ENCODE measurements around the gene MMP24OS. TPM values are rescaled to one million over a fixed set of nuclear protein-coding genes. Genes with fewer than 3 reads are reported as not detected.

The MMP24OS gene
- total and polyA plus RNA-seq, 2 donors (not counting 1 experiment from before 2014, with no cell fraction given) = 36.3 to 57.0 TPM

- ChIA-PET CTCF (no interaction called here), POLR2A (no interaction called here)
- H3K9ac ChIP-seq (ENCODE audit: low read length) = no peak overlapping the region
- H3K4me1 Mint-ChIP-seq = no peaks in the 10 kb centered on the region
- no peak for DNase-seq
- H4K20me1 ChIP-seq (ENCODE audit: control insufficient read depth, insufficient read depth, low read length, poor library complexity, severe bottlenecking) = peaks cover 4% of the 10 kb centered on the region
- no peak overlapping the region for H2AFZ ChIP-seq (ENCODE audit: insufficient read depth, low read depth, low read length, poor library complexity, severe bottlenecking)
- intact Hi-C loops (cut with micrococcal nuclease) = no loop called here
- no peaks in the 10 kb centered on the region for H3K9me3 Mint-ChIP-seq (ENCODE audit: insufficient read depth)
- H3K4me2 ChIP-seq (replicated peaks; ENCODE audit: low read depth, low read length, poor library complexity, severe bottlenecking) = no peak overlapping the region
- no peak overlapping the region for H3K4me3 ChIP-seq (ENCODE audit: control extremely low read depth in 1 of 5, extremely low read depth in 1 of 5, insufficient read depth in 1 of 5, low read depth in 2 of 5, low read length in 4 of 5)
- 76% methylated on average over 2 of the region's 5 CpGs for WGBS (ENCODE audit: insufficient coverage)
- TF ChIP-seq CTCF (IDR thresholded peaks at IDR 0.05) (no peak), EZH2 (IDR thresholded peaks at IDR 0.05; ENCODE audit: borderline replicate concordance, insufficient read depth, low read depth, low read length, poor library complexity, severe bottlenecking) (no peak)
- H3K27me3 ChIP-seq (replicated peaks in 1 of 4; ENCODE audit: control extremely low read depth in 1 of 4, control insufficient read depth in 3 of 4, insufficient read depth in 4 of 4, low read length in 3 of 4) = peaks cover 0 to 7% (median 3%) of the 10 kb centered on the region in 4 experiments
- H3K27me3 Mint-ChIP-seq = peaks cover 15% of the 10 kb centered on the region
- no peak overlapping the region for H3K27ac ChIP-seq (ENCODE audit: low read length in 2 of 2)
- H3K4me3 Mint-ChIP-seq = no peak overlapping the region
- H3K36me3 ChIP-seq (replicated peaks in 1 of 2; ENCODE audit: control extremely low read depth in 1 of 2, control insufficient read depth in 1 of 2, extremely low read depth in 1 of 2, insufficient read depth in 2 of 2, low read length in 1 of 2) = peaks cover 0 to 2% of the 10 kb centered on the region in 2 experiments
- no peak overlapping the region for H3K27ac Mint-ChIP-seq
- no peaks in the 10 kb centered on the region for H3K9me3 ChIP-seq (ENCODE audit: control extremely low read depth in 1 of 3, control insufficient read depth in 2 of 3, insufficient read depth in 1 of 3, low read length in 2 of 3)
- no peaks in the 10 kb centered on the region for H3K79me2 ChIP-seq (ENCODE audit: control insufficient read depth, insufficient read depth, low read length)
- ATAC-seq (ENCODE audit: low read depth) = no peak
- H3K4me1 ChIP-seq (ENCODE audit: control insufficient read depth in 2 of 2, insufficient read depth in 2 of 2, low read length in 2 of 2) = no peaks in the 10 kb centered on the region
These were observed 39.2 kb downstream of the MMP24OS start for GRCh38 chr20:35238735-35239134.

DNA sequence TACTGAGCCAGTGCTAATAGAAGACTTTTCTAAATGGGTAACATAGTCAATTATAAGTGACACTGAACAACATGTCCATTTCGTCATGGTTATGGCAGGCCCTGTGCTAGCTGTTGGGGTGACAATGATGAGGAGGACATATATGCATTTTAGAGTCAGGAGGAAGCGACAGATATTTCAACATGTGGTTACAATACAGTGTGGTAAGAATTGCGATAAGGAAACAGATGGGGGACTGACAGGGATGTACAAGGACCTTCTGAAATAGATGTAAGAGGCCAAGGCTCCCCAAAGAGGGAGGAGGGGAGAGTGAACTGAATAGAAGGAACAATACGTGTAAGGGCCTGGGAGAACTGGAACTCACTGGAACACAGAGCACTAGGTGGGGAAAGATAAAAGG is 39.8 kb downstream of the MMP24OS start:
- H3K36me3 ChIP-seq (replicated peaks in 1 of 2; ENCODE audit: control extremely low read depth in 1 of 2, control insufficient read depth in 1 of 2, extremely low read depth in 1 of 2, insufficient read depth in 2 of 2, low read length in 1 of 2) = peaks cover 0 to 2% of the 10 kb centered on the region in 2 experiments
- WGBS (ENCODE audit: insufficient coverage) = 43% methylated on average over 2 of the region's 4 CpGs
- no peak for ATAC-seq (ENCODE audit: low read depth)
- H3K27ac ChIP-seq (ENCODE audit: low read length in 2 of 2) = no peak overlapping the region
- no peak overlapping the region for H2AFZ ChIP-seq (ENCODE audit: insufficient read depth, low read depth, low read length, poor library complexity, severe bottlenecking)
- H3K9me3 Mint-ChIP-seq (ENCODE audit: insufficient read depth) = no peaks in the 10 kb centered on the region
- no peak overlapping the region for H3K4me2 ChIP-seq (replicated peaks; ENCODE audit: low read depth, low read length, poor library complexity, severe bottlenecking)
- H3K79me2 ChIP-seq (ENCODE audit: control insufficient read depth, insufficient read depth, low read length) = no peaks in the 10 kb centered on the region
- peaks cover 4% of the 10 kb centered on the region for H4K20me1 ChIP-seq (ENCODE audit: control insufficient read depth, insufficient read depth, low read length, poor library complexity, severe bottlenecking)
- H3K4me1 ChIP-seq (ENCODE audit: control insufficient read depth in 2 of 2, insufficient read depth in 2 of 2, low read length in 2 of 2) = no peaks in the 10 kb centered on the region
- no peak overlapping the region for H3K4me3 ChIP-seq (ENCODE audit: control extremely low read depth in 1 of 5, extremely low read depth in 1 of 5, insufficient read depth in 1 of 5, low read depth in 2 of 5, low read length in 4 of 5)
- H3K9ac ChIP-seq (ENCODE audit: low read length) = no peak overlapping the region
- peaks cover 0 to 8% (median 4%) of the 10 kb centered on the region in 4 experiments for H3K27me3 ChIP-seq (replicated peaks in 1 of 4; ENCODE audit: control extremely low read depth in 1 of 4, control insufficient read depth in 3 of 4, insufficient read depth in 4 of 4, low read length in 3 of 4)
- DNase-seq = no peak
- no peaks in the 10 kb centered on the region for H3K9me3 ChIP-seq (ENCODE audit: control extremely low read depth in 1 of 3, control insufficient read depth in 2 of 3, insufficient read depth in 1 of 3, low read length in 2 of 3)
- TF ChIP-seq EZH2 (IDR thresholded peaks at IDR 0.05; ENCODE audit: borderline replicate concordance, insufficient read depth, low read depth, low read length, poor library complexity, severe bottlenecking) (no peak), CTCF (IDR thresholded peaks at IDR 0.05) (no peak)
- H3K27me3 Mint-ChIP-seq = peaks cover 15% of the 10 kb centered on the region
- H3K4me1 Mint-ChIP-seq = no peaks in the 10 kb centered on the region
- ChIA-PET POLR2A (no interaction called here), CTCF (interaction anchor here (0.8 kb wide), 1 partner anchor 71 kb away, joined by 3 read pairs; no protein-coding TSS in a partner anchor)
- intact Hi-C loops (cut with micrococcal nuclease) = no loop called here
- H3K4me3 Mint-ChIP-seq = no peak overlapping the region
- no peak overlapping the region for H3K27ac Mint-ChIP-seq

Measured in B cell (primary cell).